ENCODE measurements around the gene SPECC1L.
A peak's percentile ranks its signal among the peaks of the same experiment; 100 is the strongest.
"Not testable (repeated sequence)": the region's sequence is repeated elsewhere in the genome, so short reads cannot be mapped to it uniquely, and the experiment has no call there.

SPECC1L gene

GRCh38 chr22:24247011-24247507, 23.6 kb upstream of the SPECC1L start:
- ChIA-PET CTCF (interaction anchor here (0.6 to 4.9 kb wide), 16 partner anchors 9 to 254 kb away, joined by 3 to 102 read pairs (median 4); partner anchors contain the start of gene SUSD2), POLR2A (interaction anchor here (0.7 kb wide), 1 partner anchor 38 kb away, joined by 3 read pairs; no protein-coding TSS in a partner anchor)
- no peak overlapping the region for H3K4me3 ChIP-seq (ENCODE audit: low read depth, low read length)
- DNase-seq (ENCODE audit: low read depth, low spot score): no peak
- no peak for TF ChIP-seq CTCF (IDR thresholded peaks at IDR 0.05; ENCODE audit: insufficient read depth, low read length, missing control alignments)

GRCh38 chr22:24247564-24248344, 22.9 kb upstream of the SPECC1L start:
- ChIA-PET POLR2A (interaction anchor here (0.7 kb wide), 1 partner anchor 39 kb away, joined by 3 read pairs; no protein-coding TSS in a partner anchor), CTCF (interaction anchor here (0.6 to 4.9 kb wide), 18 partner anchors 10 to 255 kb away, joined by 3 to 102 read pairs (median 3); partner anchors contain the start of gene SUSD2)
- no peak overlapping the region for H3K4me3 ChIP-seq (ENCODE audit: low read depth, low read length)
- TF ChIP-seq CTCF (IDR thresholded peaks at IDR 0.05; ENCODE audit: insufficient read depth, low read length, missing control alignments): peak; percentile 96
- peak; percentile 83 for DNase-seq (ENCODE audit: low read depth, low spot score)

- DNase-seq (ENCODE audit: low read depth, low spot score); H3K4me3 ChIP-seq (ENCODE audit: low read depth, low read length); POLR2A ChIA-PET: not testable (repeated sequence)
- CTCF ChIA-PET: interaction anchor here (0.7 to 4.9 kb wide), 4 partner anchors 17 to 91 kb away, joined by 3 to 102 read pairs (median 5); no protein-coding TSS in a partner anchor
Measured at GRCh38 chr22:24248611-24249010, 22.0 kb upstream of the SPECC1L start.

- CTCF ChIA-PET: interaction anchor here (4.9 kb wide), 1 partner anchor 59 kb away, joined by 102 read pairs; no protein-coding TSS in a partner anchor
- DNase-seq (ENCODE audit: low read depth, low spot score); POLR2A ChIA-PET; H3K4me3 ChIP-seq (ENCODE audit: low read depth, low read length): not testable (repeated sequence)
Measured at GRCh38 chr22:24249413-24249812, 21.2 kb upstream of the SPECC1L start.

- H3K4me3 ChIP-seq (ENCODE audit: low read depth, low read length); DNase-seq (ENCODE audit: low read depth, low spot score); CTCF ChIA-PET; POLR2A ChIA-PET: not testable (repeated sequence)
Measured at GRCh38 chr22:24251286-24251685, 19.3 kb upstream of the SPECC1L start.

- POLR2A ChIA-PET; CTCF ChIA-PET; DNase-seq (ENCODE audit: low read depth, low spot score); H3K4me3 ChIP-seq (ENCODE audit: low read depth, low read length): not testable (repeated sequence)
Measured at GRCh38 chr22:24253126-24253525, 17.5 kb upstream of the SPECC1L start.

GRCh38 chr22:24256136-24256535, 14.5 kb upstream of the SPECC1L start:
- CTCF ChIA-PET; POLR2A ChIA-PET; DNase-seq (ENCODE audit: low read depth, low spot score); H3K4me3 ChIP-seq (ENCODE audit: low read depth, low read length): not testable (repeated sequence)

- POLR2A ChIA-PET; DNase-seq (ENCODE audit: low read depth, low spot score); H3K4me3 ChIP-seq (ENCODE audit: low read depth, low read length); CTCF ChIA-PET: not testable (repeated sequence)
Measured at GRCh38 chr22:24256736-24257135, 13.9 kb upstream of the SPECC1L start.

- H3K4me3 ChIP-seq (ENCODE audit: low read depth, low read length); CTCF ChIA-PET; POLR2A ChIA-PET: not testable (repeated sequence)
- peak; percentile 12 for DNase-seq (ENCODE audit: low read depth, low spot score)
Measured at GRCh38 chr22:24259459-24259858, 11.2 kb upstream of the SPECC1L start.

- H3K4me3 ChIP-seq (ENCODE audit: low read depth, low read length); DNase-seq (ENCODE audit: low read depth, low spot score); POLR2A ChIA-PET: not testable (repeated sequence)
- CTCF ChIA-PET: interaction anchor here (1.5 kb wide), 1 partner anchor 72 kb away, joined by 8 read pairs; no protein-coding TSS in a partner anchor
Measured at GRCh38 chr22:24262185-24262749, 8.4 kb upstream of the SPECC1L start.

GRCh38 chr22:24263479-24263878, 7.2 kb upstream of the SPECC1L start:
- H3K4me3 ChIP-seq (ENCODE audit: low read depth, low read length); DNase-seq (ENCODE audit: low read depth, low spot score); CTCF ChIA-PET; POLR2A ChIA-PET: not testable (repeated sequence)

- POLR2A ChIA-PET; H3K4me3 ChIP-seq (ENCODE audit: low read depth, low read length); CTCF ChIA-PET; DNase-seq (ENCODE audit: low read depth, low spot score): not testable (repeated sequence)
Measured at GRCh38 chr22:24264329-24264896, 6.2 kb upstream of the SPECC1L start.
